OCI-LY1 (cell line): Measurements from ENCODE around the gene SLC50A1.

ENCODE experiments used
- EZH2 ChIP-seq: fragments of 200-600 bp; sonication (generic), shearing (Covaris generic); IDR thresholded peaks from 2 replicates; pipeline ENCODE4 v1.8.0; 2017; ENCODE audit warnings: borderline replicate concordance, mixed run types, mild to moderate bottlenecking, antibody characterized with exemption, low read length, moderate library complexity, mixed read lengths
- TF ChIP-seq, protein P1 (sequence below): fragments of 200-600 bp; sonication (generic), shearing (Covaris generic); IDR thresholded peaks from 2 replicates; pipeline ENCODE4 v1.5.1; 2017; ENCODE audit warnings: mild to moderate bottlenecking, antibody characterized with exemption, low read length, moderate library complexity, mixed read lengths

DNA sequence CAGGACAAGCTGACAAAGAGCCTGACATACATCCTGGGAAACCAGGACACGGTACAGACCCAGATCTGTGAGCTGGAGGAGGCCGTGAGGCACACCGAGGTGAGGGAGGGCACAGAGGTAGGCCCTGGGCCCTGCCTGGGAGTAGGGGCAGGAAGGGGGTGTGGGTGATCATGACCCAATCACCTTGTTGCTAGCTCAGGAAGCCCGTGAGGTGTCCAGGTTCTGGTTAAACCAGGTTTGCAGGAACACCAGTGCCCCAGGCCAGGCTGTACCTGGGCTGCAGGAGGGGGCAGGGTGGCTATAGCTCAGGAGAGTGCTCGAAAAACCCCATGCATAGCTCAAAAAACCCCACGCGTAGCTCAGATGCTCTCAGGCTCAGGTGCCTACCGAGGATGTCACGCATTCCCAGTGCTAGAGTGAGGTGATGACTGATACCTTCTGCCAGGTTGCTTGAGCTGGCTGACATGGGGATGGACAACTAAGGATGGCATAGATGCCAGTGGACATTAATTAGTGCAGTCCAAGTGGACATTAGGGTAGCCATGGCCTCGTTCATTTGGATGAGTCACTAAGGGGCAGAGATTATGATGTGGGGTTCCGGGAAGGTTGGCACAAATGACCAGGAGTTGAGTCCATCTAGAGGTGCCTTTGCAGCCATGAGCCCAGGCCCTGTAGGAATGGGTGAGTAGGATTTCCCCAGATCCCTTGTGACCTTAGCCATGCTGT is 41.7 kb downstream of the SLC50A1 start:
- TF ChIP-seq, protein P1, sequence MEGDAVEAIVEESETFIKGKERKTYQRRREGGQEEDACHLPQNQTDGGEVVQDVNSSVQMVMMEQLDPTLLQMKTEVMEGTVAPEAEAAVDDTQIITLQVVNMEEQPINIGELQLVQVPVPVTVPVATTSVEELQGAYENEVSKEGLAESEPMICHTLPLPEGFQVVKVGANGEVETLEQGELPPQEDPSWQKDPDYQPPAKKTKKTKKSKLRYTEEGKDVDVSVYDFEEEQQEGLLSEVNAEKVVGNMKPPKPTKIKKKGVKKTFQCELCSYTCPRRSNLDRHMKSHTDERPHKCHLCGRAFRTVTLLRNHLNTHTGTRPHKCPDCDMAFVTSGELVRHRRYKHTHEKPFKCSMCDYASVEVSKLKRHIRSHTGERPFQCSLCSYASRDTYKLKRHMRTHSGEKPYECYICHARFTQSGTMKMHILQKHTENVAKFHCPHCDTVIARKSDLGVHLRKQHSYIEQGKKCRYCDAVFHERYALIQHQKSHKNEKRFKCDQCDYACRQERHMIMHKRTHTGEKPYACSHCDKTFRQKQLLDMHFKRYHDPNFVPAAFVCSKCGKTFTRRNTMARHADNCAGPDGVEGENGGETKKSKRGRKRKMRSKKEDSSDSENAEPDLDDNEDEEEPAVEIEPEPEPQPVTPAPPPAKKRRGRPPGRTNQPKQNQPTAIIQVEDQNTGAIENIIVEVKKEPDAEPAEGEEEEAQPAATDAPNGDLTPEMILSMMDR = no peak
- no peak for TF ChIP-seq EZH2
